Measurements from ENCODE around the gene ERICH6. TPM values are rescaled to one million over a fixed set of nuclear protein-coding genes. Genes with fewer than 3 reads are reported as not detected.
A peak's percentile ranks its signal among the peaks of the same experiment; 100 is the strongest.

The ERICH6 gene
- polyA plus RNA-seq (ENCODE audit: insufficient read length), result 0.11 TPM

DNA sequence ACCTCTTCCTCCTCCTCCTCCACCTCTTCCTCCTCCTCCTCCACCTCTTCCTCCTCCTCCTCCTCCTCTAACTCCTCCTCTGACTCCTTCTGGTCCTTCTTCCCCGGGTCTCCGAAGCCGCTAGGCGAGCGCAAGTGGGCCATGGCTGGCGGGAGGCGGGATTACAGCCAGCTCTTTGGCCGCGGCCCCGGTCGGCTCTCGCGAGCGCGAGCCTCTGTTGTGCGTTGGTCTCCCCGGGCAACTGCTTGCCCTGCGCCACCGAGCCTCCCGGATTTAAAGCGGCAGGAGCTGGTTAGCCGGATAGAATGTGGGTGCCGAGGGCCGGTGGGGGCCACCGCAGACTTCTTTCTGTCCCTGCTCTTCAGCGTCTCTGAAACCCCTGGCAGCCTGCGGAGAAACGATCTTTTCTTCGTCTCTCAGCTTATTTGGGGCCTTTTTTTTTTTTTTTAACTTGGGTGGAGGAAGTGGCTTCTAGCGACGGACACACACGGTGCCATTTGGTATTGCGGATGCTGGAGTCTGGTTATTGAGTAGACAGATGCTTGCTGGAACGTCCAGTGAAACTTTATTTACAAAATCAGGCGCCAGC lies at the start of gene ERICH6:
TSS of gene ERICH6 (minus strand) at position 165 of the 589 bp plus-strand sequence. CDS start at position 143, 22 bp downstream.
- peak; percentile 62 for DNase-seq (ENCODE audit: low read depth)

GRCh38 chr3:150751781-150752263 lies 48.1 kb upstream of the ERICH6 start:
- no peak for DNase-seq (ENCODE audit: low read depth)

DNA sequence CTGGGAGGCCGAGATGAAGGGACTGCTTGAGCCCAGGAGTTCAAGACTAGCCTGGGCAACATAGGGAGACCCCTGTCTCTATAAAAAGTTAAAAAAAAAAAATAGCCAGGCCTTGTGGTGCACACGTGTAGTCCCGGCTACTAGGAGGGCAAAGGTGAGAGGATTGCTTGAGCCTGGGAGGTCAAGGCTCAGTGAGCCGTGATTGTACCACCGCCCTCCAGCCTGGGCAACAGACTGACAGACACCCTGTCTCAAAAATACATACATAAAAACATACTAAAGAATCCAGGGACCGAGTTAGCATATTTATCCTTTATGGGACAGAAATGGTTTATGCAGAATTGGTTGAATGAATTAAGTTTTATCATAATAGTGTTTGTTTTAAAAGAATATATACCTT lies 45.5 kb upstream of the ERICH6 start:
- DNase-seq (ENCODE audit: low read depth), result no peak

DNA sequence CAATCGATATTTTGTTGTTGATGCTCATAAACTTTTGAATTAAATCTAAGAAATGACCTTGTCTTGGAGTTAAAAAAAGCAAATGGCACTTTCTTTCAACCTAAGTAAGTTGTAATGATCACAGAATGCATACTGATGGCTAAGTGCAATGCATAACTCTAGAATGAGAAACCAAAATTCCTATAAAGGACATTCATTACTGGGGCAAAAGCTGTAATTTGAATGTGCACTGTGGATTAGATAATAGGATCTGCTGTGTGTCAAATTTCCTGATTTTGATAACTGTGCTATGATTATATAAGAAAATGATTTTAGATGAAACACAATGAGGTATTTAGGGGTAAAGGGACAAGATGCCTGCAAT lies 44.9 kb upstream of the ERICH6 start:
- DNase-seq (ENCODE audit: low read depth), result no peak

- no peak for DNase-seq (ENCODE audit: low read depth)
Measured at GRCh38 chr3:150747886-150748683, 44.4 kb upstream of the ERICH6 start.

DNA sequence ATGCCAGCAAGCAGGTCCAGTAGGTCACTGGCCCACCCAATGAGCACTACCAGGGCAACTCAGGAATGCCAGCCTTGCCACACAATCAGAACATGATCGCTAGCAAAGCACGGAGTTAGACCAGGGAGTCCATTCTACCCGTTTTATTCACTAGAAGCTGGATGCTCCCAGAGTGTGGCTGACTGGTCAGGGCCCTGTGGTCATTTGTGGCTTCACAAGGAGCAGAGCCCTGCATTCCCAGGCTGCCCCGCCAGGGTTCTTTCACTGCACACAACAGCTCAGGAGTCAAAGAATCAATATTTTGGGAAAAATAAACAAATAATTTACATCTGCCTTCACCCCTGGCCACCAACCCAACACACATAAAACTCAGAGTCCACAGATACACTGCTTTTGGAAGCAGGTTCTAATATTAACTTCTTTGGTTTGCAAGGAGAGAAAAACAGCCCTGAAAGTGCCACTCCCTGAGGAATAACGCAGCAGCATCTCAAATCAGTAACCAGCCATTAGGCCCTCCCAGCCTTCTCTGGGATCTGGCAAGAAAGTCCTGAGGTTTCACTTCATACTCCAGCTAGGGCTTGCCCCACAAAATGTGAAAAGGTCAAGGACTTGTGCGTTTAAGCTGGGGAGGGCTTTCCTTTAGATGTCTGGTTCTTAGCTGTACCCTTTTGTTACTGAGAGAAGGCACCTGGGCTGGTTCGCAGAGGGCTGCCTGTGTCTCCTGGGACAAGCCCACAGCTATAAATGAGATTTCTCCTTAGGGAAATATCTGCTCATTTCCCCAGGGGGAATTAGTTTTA lies 43.3 kb upstream of the ERICH6 start:
- no peak for DNase-seq (ENCODE audit: low read depth)

DNA sequence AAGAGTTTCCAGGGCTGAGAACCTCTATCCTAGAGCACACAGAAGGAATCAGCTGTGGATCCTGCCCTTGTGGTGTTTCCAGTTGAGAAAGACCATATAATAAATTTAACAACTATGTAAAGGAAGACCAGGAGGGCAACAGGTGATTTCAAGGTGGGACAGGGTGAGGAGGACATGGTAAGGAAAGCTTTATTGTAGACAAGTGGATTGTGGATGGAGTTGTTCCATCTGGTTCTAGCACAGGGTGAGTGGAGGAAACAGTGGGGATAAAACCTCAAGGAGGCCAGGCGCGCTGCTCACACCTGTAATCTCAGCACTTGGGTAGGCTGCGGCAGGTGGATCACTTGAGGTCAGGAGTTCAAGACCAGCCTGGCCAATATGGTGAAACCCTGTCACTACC lies 42.1 kb upstream of the ERICH6 start:
- DNase-seq (ENCODE audit: low read depth), result no peak

DNA sequence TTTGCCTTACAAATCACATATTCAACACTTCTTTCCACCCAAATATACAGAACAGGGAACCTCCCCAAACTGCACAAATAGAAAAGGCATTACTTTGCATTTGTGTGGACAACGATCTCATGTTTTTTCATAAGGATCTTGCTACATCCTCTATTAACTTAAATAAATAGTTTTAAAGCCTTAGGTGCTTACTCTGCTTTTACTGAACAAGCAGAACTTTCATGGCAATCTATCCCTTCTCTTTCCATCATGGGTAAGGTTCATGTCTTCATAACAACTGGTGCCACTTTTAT lies 41.1 kb upstream of the ERICH6 start:
- no peak for DNase-seq (ENCODE audit: low read depth)

- DNase-seq (ENCODE audit: low read depth), result no peak
Measured at GRCh38 chr3:150744041-150744918, 40.6 kb upstream of the ERICH6 start.

DNA sequence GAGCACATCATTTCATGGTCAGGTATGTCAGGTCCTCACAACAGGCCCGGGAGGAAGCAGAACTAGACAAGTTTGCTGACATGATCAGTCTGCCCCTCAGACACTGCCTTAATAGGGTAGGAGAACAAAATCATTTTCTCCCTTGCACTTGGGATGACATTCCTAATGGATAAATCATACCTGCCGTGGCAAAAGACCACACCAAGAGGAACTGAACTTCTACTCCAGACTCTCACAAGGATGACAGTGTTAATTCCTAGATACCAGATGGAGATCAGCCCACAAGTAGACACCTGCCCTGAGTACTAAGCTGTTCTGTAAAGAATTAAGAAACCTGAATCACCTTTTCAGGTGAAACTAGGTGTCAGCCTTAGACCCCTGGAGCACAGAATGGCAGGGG lies 39.8 kb upstream of the ERICH6 start:
- DNase-seq (ENCODE audit: low read depth), result no peak

DNA sequence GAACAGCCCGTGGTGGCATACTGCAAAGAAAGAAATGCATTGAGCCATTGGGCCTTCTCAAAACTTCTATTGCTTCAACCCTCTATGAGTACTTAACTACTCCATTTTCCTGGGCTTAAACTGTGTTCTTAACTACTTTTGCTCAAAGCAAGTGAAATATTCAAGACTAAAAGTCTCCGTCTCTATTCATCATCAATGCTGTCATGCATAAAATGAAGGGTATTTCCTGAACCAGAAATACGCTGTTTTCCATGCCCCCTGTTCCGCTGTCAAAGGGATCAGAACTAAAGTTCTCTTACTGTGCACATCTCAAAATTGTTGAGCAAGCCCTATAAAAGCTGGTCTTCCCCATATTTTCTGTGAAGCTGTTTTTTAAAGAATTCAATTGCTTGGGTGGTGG lies 39.0 kb upstream of the ERICH6 start:
- DNase-seq (ENCODE audit: low read depth), result no peak

DNA sequence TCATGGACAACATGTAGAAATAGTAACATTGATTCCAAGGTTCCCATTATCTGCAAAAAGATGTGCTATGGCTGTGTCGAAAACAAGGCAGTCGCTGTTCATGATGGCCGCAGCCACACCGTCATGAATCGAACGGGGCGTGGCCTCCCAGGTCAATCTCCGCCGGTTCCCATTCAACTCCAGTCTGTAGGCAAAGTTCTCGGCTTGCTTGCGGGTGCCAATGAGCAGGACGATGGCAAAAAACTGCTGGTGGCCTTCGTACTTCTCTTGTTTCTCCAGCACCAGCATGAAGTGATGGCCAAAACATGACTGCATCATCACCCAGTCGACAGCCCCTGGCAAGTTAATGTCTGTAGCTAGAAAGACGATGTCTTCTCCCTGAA lies 38.4 kb upstream of the ERICH6 start:
- DNase-seq (ENCODE audit: low read depth), result no peak

DNA sequence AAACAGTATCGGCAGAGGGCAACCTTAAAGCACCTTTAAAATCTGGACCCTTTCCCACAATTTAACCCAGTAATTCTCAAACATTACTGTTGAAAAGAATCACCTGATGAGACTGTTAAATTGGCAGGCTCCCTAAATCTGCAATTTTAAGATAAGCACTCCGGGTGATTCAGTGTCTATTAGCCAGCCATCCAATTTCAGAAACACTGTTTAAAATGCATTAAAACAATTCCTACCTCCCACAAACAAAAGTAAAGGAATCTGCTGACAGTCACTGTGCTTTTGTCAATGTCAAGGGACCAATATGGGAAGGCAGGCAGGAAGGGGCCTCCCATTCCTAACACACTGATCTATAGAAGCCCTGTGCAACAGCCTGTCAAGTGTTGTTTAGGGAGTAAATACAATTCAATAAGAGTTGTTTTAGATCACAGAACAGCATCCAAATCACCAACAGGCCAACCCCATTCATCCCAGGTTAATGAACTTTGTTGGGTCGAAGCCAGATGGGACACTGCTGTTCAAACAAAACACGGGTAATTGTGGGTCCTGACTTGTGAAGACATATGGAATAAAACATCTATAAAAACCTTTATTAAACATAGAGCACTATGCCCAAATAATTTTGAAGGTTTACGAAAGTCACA lies 37.9 kb upstream of the ERICH6 start:
- no peak for DNase-seq (ENCODE audit: low read depth)

- DNase-seq (ENCODE audit: low read depth), result no peak
Measured at GRCh38 chr3:150740733-150741496, 37.2 kb upstream of the ERICH6 start.

- no peak for DNase-seq (ENCODE audit: low read depth)
Measured at GRCh38 chr3:150739877-150740645, 36.3 kb upstream of the ERICH6 start.

DNA sequence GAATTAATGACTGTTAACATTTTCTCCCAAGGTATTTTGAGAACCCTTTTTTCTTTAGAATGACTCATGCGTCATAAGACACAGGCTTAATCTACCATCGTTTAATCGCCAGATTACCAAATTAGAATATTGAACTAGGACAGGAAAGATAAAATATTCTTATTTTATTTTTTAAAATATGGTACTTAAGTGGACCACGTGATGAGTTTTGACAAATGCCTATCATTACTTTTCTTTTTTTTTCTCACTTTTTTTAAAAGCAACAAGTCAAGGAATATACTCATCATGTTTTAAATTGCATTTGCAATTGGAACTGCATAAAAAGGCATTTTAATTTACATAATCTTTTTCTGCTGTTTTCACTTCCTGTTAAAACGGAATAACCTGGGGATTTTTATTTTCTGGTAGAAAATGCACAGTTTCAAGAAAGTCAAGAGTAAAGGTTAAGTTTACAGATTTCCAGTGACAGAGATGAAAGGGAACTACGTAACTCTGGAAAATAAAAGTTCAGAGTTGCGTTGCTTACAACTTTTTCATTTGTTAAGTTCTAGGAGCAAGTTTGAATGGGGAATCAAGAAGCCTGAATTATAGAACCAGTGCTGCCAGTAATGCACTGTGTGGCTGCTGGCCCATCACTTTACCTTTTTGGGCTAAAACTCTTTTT lies 35.6 kb upstream of the ERICH6 start:
- no peak for DNase-seq (ENCODE audit: low read depth)

- no peak for DNase-seq (ENCODE audit: low read depth)
Measured at GRCh38 chr3:150738688-150739087, 35.0 kb upstream of the ERICH6 start.

DNA sequence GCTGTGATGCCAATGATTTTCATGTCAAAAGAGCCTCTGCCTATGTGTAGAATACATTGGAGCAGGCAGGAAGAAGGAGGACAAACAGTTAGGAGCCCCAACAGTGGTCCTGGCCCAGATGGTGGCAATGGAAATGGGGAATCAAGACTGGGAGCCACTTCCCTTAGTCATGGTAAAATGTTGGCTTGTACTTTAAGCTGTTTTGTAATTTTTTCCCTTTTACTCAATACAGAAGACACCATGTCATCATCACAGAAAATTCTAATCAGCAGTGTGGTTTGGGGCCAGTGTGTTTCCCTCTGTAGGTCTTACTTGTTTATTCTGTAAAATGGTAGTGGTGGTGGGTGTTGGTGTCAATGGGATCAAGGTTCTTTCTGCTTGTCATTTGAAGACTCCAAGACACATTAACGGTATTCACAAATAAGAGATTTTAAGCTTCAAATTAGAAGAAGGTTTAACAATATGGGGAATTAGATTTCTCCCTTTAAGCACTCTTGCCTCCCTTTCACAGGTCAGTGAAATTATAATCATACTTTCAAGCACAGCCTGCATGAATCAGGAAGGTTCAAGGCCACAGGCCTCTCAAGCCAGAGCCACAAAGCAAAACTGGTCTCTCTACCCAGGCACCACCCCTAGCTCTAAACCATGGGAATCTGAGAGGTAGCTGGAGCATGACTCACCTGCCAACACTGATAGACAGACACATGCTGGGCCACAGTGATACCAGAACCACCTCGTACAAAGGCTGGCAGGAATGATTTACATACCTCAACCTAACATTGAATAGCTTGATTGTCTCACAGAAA lies 34.4 kb upstream of the ERICH6 start:
- no peak for DNase-seq (ENCODE audit: low read depth)
